ACHN (cell line): Measurements from ENCODE around the gene EPHA10.
"Not testable (repeated sequence)": the region's sequence is repeated elsewhere in the genome, so short reads cannot be mapped to it uniquely, and the experiment has no call there.

ENCODE experiments used
- DNase-seq: peaks from one replicate; pipeline ENCODE4 v3.0.0-alpha.2; 2015
- in situ Hi-C: cut with HindIII; loops from 2 replicates; pipeline ENCODE4 v1.10.0; 2017; ENCODE audit warnings: low sequenced_read_pairs, low pct_ligation_motif_present, low pct_unique_long_range_greater_than_20kb

EPHA10 gene

DNA sequence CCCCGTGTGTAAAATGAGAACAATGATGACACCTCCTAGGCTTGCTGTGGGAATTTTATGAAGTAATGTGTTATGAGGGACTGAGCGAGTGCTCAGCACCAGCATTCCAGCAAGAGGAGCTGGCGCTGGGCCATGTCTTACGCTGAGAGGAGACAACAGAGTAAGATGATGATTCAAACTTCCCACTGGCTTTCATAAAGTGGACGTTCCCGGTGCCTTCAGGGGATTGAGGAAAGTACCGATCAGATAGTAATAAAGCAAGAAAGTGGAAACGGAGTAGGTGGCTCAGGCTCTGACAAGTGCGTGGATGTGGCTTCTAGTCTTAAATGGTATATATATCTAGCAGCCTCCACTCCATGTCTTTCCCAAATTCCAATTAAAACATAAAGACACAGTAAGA, 23.8 kb downstream of the EPHA10 start:
- in situ Hi-C loops = no loop called here
- DNase-seq = peak; percentile 60

DNA sequence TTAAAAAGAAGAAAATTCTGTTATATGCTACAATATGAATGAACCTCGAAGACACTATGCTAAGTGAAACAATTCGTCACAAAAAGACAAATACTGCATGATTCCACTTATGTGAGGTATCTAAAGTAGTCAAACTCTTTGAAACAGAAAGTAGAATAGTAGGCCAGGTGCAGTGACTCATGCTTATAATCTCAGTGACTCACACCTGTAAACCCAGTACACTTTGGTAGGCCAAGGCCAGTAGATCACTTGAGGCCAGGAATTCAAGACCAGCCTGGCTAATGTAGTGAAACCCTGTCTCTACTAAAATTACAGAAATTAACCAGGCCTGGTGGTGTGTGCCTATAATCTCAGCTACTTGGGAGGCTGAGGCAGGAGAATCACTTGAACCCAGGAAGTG, 25.7 kb downstream of the EPHA10 start:
- peak; percentile 43 for DNase-seq
- in situ Hi-C loops = no loop called here

DNA sequence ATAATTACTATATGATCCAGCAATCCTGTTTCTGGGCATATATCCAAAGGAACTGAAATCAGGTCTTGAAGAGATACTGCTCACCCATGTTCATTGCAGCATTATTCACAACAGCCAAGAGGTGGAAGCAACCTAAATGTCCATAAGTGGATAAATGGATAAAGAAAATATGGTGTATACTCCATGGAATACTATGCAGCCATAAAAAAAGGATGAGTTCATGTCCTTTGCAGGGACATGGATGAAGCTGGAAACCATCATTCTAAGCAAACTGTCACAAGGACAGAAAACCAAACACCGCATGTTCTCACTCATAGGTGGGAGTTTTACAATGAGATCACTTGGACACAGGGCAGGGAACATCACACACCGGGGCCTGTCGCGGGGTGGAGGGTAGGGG, 26.3 kb downstream of the EPHA10 start:
- in situ Hi-C loops, DNase-seq: not testable (repeated sequence)

DNA sequence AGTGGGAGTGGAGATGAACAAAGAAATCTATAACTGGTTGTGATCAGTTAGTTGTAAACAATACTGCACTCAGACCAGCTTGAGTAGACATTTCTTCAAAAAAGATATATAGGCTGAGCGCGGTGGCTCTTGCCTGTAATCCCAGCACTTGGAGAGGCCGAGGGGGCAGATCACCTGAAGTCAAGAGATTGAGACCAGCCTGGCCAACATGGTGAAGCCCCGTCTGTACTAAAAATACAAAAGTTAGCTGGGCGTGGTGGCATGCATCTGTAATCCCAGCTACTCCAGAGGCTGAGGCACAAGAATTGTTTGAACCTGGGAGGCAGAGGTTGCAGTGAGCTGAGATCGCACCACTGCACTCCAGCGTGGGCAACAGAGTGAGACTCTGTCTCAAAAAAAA, 26.9 kb downstream of the EPHA10 start:
- in situ Hi-C loops = not testable (repeated sequence)

DNA sequence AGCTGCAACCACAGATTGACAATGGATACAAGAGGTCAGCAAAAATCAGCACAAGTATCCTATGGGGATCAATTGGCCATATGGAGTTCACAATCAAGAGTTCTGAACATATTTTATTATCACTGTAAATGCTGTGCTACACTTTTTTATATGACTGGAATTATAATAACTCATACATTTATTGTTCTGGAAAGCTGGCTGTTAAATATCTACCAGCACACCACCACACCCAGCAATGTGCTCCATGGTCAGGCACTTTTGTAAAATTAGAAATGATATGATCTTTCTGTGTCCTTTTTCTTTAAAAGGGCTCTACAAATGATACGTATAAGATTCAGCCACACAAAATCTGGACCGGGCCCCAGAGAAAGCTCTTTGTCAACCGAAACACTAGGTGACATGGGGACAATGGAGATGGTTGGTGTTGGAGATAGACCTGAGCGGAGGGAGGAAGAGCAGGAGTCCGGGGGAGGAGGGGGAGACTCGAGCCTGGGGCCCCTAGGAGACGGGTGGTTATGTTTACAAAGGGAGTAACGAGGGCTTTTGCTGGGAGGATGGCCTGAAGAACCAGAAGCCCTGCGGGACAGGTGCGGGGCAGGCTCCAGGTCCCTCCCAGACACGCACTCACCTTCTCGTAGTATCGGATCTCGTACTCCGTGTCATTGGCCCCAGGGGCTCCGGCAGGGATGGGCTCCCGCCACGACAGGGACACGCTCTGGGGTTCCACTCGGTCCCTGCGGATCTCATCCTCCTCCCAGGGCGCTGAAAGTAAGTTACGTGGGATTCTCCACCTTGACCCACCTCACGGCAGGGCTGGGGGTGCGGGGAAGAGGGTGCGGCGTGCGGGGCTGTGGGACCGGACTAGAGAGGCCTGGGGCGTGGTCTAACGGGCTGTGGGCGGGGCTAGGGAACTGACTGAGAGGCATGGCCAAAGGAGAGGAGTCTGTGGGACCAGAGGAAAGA, 30.0 kb downstream of the EPHA10 start:
- no peak for DNase-seq
- in situ Hi-C loops = no loop called here

More for the DNA sequence above, 26.9 kb downstream of the EPHA10 start:
- not testable (repeated sequence) for DNase-seq

DNA sequence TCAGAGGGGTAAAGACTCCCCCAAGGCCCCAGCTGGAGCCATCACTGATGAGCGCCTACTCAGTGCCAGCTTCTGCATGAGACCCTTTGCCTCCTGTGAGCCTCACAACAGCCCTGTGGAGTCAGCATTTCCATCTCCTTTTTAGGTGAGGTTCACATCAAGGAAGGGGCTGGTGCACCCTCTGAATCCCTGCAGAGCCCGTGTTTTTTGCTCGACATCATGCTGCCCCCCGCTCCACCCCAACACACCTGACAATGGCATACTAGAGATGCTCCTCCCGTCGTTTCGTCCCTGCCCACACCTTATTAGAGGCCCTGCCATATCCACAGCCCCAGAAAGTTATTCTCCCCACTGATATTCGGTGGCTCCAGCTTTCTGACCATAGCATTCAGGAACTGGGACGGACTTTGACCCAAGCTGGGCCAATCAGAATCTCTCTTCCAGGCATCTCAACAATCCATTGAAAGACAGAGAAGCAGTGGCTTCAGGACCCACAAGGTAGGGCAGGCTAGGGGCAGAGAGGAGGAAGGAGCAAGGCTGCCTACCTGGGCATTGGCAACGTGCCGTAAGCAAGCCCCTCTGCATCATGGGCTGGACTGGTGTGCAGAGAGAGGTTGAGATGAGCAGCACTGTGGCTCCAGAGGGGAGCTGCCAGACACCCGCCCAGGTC, 32.7 kb downstream of the EPHA10 start:
- in situ Hi-C loops = no loop called here

DNA sequence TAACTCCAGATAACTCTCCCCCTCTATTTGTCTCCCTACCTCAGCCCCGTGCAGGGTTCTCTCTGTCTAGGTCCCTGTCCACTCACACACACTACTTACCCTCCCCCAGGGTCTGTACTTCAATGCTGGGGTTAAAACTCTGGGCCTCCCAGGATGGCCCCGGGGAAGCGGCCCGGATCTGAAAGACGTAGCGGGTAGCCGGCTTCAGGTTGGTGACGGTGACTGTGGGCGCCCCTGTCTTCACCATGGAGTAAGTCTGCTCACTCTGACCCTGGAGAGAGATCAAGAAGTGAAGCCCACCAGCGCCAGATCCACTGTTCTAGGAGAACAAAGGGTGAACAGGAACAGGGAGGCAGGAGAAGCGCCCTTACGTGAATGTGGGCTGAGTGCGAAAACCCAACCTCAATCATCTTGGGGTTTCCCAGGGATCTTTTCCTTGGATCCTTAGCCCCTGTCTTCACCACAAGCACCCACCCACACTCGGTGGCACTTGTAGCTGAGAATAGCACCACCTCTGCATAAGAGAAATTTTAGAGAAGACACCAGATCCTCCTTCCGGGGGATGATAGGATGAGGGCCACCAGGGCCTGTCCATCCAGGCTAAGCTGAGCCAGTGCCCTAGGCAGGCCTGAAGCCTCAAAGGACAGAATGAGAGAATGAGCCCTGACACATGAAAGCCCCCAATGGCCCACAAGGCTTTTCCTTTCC, 33.5 kb downstream of the EPHA10 start:
- DNase-seq = no peak
- in situ Hi-C loops = no loop called here

More for the DNA sequence above, 32.7 kb downstream of the EPHA10 start:
- no peak for DNase-seq

DNA sequence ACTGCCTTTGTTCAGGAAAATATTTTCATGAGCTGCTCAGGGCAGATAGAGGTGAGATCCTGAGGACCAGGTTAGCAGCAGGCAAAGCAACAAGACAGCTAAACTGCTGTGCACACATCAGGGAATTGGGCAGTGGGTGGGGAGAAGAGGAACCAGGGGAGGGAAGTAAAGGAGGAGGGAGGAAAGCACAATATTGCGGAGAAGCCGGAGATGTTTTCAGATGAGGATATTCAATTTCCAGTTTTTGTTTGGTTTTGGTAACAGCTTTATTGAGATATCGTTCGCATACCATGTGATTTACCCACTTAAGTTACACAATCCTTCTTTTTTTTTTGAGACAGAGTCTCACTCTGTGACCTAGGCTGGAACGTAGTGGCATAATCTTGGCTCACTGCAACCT, 34.5 kb downstream of the EPHA10 start:
- in situ Hi-C loops = no loop called here
- no peak for DNase-seq

DNA sequence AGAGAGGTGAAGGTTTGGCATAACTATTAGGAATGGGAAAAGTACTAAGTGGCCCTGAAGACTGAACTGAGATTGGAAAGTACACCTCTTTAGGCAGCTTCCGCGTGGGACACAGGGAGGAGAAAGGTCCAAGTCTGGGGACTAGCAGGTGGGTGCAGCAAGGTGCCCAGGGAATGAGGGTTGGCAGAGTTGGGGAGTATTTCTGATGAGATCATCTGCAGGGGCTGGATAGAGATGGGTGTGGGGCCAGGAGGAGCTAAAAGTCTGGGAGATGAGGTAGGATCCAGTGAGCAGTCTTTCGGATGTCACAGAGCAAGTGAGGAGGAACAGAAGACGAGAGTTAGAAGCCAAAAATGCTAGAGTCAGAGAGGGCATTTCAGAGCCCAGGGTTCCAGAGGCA, 36.5 kb downstream of the EPHA10 start:
- in situ Hi-C loops = no loop called here

DNA sequence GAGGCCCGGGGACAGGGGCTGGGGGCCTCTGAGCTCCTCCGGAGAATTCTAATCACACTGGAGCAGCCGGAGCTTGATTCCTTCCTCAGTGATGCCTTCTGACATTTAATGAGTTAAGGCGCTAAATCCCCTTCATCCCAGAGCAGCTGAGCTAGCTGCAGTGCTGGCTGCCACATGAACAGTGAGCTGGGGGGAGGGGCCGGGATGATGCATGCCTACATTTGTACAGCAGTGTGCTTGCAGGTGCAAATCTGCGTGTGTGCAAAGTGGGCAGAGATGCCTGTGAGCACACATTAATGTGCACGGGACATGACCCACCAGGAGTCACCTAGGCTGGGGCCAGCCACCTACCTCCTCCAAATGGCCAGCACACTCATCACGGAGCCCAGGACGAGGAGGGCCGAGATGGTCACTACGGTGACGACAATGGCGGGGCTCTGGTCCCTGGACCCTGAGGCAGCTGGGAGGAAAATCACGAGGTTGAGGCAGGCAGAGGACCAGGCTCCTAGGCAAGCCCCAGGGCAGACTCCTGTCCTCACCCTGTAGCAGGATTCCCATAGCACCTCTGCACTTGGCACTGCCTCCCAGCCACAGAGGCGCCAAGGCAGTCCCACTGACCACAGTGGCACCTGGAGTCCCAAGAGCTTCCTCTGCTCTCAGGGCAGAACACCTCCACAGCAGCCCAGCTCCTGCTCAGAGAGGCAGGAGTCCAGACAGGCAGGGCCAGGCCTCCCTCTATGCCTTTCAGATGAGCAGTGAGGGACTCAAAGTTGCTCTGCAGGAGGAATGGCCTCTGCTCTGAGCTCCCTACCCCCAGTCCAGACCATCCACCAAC, 38.0 kb downstream of the EPHA10 start:
- DNase-seq = no peak
- in situ Hi-C loops = no loop called here

More for the DNA sequence above, 36.5 kb downstream of the EPHA10 start:
- DNase-seq = no peak

DNA sequence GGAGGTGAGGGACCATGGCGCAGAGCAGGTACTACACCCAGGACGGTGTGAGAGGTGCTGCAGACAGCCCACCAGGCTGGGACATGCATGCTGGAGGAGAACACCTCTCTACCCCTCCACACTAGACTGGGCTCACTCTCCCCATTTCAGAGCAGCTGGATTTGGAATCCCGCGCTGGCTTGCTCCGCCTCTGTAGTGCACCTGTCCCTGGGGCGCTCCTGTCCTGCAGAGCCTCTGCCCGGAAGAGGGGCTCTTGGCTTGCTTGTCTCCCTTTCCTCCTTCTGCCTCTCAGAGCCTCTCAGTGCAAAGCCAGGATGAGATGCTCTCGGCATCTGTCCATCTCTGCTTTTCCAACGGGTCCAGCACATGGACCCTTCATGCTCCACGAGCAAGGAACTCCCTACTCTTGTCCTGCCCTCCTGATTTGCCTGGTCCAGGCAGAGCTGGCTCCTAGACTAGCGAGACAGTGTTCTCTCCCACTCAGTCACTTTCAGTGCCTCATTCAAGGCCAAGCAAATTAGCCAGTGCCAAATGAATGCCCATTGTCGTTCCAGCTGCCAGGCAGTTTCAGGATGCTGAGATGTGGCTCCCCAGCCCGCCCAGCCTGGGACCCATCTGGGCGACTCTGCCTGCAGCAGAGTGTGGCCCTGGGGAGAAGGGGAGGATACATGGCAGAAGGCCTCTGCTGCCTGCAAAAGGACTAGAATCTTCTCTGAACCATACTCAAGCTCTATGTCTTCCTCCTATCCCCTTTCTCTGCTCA, 38.9 kb downstream of the EPHA10 start:
- DNase-seq = no peak
- in situ Hi-C loops = no loop called here

DNA sequence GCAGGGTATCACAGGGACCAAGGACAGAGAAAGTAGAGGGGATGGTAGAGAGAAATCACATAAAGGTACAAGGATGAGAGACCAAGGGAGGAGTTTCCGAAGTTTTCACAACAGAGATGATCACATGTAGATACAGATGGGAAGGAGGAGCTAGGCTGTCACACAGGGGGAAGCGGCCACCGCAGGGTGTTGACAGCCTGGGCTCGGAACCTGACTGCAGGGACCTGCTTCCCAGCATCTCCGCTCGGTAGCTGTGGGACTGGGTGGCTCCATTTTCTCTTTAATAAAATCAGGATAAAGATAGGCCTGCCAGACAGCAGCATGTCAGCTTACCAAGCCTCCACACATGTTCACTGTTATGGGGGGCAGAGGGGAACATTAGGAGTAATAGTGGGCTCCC, 40.3 kb downstream of the EPHA10 start:
- in situ Hi-C loops = no loop called here
- DNase-seq = no peak

DNA sequence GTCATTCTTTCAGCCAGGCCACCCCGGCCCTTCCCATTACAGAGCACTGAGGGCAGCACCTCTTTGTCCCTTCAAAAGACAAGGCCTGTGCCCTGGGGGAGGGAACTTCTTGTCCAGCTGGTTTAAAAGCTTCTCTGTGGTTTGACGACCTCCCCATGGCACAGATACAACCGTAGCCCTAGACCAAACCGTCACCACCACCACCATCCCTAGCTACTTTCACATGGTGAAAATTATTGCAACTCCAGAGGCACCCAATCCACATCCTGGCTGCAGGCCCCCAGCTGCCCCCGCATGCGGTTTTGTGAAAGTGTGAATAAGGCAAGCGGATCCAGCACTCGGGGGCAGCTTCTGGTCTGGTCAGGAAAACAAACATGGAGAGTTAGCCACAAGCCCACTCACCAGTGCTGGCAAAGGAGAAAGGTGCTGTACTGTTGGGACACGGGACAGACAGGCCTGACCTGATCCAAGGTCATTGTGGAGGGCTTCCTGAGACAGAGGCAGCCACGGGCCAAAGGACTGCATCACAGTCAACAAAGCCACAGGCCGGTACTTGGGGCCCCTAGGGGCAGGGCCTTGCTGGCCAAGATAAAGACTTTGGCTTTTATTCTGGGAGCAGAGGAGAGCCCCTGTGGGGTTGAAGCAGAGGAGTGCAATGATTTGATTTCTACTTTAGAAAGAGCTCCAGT, 41.4 kb downstream of the EPHA10 start:
- no peak for DNase-seq
- in situ Hi-C loops = no loop called here

DNA sequence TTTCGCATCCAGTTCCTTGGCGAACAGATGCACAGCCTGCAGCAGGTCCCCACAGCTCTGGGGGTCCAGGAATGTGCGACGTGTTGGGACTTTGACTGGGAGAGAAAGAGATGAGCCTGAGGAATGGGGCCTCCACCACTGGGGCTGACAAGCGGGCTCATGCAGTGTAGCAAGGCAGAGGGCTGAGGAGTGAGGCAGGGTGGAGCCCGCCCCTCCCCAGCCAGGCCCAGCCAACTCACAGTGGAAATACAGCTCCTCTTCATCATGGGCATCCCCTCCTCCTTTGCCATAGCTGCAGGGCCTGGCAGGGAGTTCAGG, 41.9 kb downstream of the EPHA10 start:
- in situ Hi-C loops = no loop called here
- no peak for DNase-seq

DNA sequence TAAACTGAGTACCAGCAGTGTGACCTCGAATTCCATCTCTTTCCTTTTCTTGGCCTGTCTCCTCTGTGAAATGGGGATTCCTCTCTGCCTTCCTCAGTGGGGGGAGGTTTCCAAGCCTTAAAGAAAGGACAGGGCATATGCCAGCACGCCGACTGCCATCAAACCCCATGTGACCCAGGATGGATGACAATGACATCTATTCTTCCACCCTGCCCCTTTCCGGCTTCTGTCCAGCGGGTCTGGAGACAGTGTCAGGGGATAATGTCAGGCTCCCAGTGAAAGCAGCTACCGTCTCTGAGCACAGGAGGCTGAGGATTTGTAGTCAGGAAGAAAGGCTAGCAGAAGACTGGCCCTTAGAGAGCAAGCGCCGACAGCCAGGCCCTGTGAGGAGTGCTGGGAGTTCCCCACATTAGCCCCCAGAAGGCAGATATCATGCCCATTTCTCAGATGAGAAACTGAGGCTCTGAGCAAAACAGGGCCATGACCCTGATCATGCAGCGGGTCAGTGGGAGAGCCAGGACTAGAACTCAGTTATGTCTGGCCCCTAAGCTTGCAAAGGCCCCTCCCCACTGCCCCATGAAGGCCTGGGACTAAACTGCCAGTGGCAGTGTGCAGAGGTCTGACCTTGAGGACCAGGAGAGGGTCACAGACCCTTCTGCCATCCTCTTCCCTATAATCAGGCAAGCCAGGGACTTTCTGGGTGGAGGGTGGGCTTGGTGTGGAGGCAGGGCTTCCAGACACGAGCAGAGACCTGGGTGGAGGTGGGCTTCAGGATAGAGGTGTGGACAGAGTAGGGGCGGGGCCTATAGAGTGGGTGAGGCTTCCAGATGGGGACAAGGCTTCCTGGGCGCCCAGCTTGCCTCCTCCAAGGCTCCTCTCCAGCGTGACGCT, 42.5 kb downstream of the EPHA10 start:
- DNase-seq = no peak
- in situ Hi-C loops = no loop called here

DNA sequence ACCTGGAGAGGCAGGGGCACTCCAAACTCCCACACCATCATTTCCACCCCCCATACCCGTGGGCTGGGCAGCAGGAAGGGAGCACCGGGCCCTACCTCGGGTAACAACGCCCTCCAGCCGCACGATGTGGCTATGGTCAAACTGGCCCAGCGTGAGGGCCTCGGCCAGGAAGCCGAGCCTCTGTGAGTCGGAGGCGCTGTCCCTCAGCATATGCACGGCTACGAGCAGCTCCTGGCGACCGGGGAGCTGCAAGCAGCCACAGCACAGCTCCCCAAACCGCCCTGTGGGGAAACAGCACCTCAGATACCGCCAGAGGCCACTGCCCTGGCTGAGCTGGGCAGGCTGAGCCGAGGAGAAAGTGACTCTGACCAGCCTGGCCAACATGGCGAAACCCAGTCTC, 43.4 kb downstream of the EPHA10 start:
- in situ Hi-C loops = no loop called here
- no peak for DNase-seq
